ENCODE measurements around the gene HPSE2. TPM values are rescaled to one million over a fixed set of nuclear protein-coding genes. Genes with fewer than 3 reads are reported as not detected.
A peak's percentile ranks its signal among the peaks of the same experiment; 100 is the strongest.

HPSE2 gene
- total and polyA plus RNA-seq, 2 donors: 0.05 to 0.14 TPM

DNA sequence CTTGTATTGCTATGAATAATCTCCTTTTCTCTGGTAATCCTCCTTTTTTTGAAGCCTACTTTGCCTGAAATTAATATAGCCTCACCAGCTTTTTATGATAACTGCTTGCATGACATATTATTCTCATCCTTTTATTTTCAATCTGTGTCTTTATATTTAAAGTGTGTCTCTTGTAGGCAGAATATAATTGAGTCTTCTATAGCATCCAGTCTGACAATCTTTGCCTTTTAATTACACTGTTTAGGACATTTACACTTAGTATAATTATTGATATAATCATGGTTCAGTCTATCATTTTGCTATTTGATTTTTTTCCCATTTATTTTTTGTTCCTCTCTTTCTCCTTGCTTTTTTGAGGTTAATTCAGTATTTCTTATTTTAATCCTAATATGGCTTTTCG lies 548.0 kb downstream of the HPSE2 start:
- no peak overlapping the region for H3K27ac ChIP-seq (ENCODE audit: low read depth in 1 of 2, low read length in 1 of 2)
- H3K36me3 ChIP-seq (ENCODE audit: control insufficient read depth in 2 of 2, insufficient read depth in 2 of 2, low read length in 1 of 2): no peaks in the 10 kb centered on the region
- H3K9me3 ChIP-seq (ENCODE audit: control insufficient read depth in 2 of 2, insufficient read depth in 1 of 2, low read length in 1 of 2): no peaks in the 10 kb centered on the region
- no peaks in the 10 kb centered on the region for H3K4me1 ChIP-seq (ENCODE audit: control insufficient read depth in 2 of 2, insufficient read depth in 2 of 2, low read length in 2 of 2)
- H3K27me3 ChIP-seq (ENCODE audit: control insufficient read depth in 2 of 2, insufficient read depth in 1 of 2, low read length in 1 of 2): no peaks in the 10 kb centered on the region
- no peak for DNase-seq (ENCODE audit: low read depth in 6 of 9, low spot score in 9 of 9)
- H3K4me3 ChIP-seq (ENCODE audit: low read length in 2 of 2): no peak overlapping the region
- 48% methylated on average over 1 of the region's 1 CpG for WGBS

DNA sequence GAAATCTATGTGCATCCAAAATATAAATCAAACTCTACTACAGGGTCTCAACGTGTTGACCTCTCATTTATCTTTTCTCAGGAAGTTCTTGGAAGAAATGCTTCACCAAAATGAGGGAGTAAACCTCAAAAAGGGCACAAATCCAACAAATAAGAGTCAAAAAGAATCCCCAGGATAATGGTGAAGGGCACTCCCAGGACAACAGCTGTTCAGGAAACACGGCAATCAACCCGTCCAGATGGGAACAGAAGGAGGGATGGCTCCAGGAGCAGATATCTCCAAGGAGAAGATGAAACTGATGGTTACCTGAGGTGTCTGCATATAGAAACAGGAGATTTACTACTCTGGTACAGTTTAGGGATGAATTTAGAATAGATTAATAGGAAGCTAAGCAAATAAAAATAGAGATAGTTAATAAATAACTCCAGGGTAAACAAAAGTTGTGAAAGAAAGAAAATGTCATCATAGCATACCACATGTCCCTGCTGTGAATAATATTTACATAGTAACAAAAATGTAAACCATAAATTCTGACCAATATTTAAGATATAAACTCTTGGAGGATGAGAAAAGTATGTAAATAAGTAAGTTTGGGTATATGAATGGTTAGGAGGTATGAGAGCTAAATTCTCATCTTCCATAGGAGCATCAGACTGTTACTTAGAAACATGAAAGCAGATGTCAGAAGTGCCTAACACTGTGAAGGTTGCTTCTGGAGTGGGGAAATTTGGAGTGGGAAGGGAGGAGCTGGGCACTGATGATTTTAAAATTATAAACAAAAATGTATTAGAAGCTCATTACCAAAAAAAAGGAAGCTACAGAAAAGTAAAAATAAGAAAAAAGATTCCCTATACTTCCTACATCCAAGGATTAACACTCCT lies 551.4 kb downstream of the HPSE2 start:
- DNase-seq (ENCODE audit: low read depth in 6 of 9, low spot score in 9 of 9): no peak
- Histone ChIP-seq H3K9me3 (ENCODE audit: control insufficient read depth in 2 of 2, insufficient read depth in 1 of 2, low read length in 1 of 2) (no peaks in the 10 kb centered on the region), H3K4me3 (ENCODE audit: low read length in 2 of 2) (no peak overlapping the region), H3K36me3 (ENCODE audit: control insufficient read depth in 2 of 2, insufficient read depth in 2 of 2, low read length in 1 of 2) (no peaks in the 10 kb centered on the region), H3K4me1 (ENCODE audit: control insufficient read depth in 2 of 2, insufficient read depth in 2 of 2, low read length in 2 of 2) (no peaks in the 10 kb centered on the region), H3K27me3 (ENCODE audit: control insufficient read depth in 2 of 2, insufficient read depth in 1 of 2, low read length in 1 of 2) (no peaks in the 10 kb centered on the region), H3K27ac (ENCODE audit: low read depth in 1 of 2, low read length in 1 of 2) (no peak overlapping the region)
- WGBS: 49% methylated on average over 3 of the region's 3 CpGs

DNA sequence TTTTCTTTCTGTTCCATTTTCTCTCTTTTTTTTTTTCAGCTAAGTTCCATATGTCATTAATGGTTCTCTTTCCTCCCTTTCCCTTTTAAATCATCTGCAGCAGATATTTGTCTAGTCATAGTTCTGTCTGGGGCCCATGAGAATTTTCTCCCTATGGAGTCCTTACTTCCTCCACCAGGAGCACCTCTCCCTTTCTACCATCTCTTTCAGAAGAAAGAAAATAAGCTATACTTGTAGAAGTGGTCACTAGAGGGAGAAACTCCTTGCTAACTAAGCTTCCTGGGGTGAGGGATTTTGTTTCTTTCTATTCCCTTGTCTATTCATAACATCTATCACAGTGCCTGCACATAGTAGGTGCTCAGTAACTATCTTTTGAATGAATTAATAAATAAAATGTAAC lies 558.8 kb downstream of the HPSE2 start:
- Histone ChIP-seq H3K36me3 (ENCODE audit: control insufficient read depth in 2 of 2, insufficient read depth in 2 of 2, low read length in 1 of 2) (no peaks in the 10 kb centered on the region), H3K4me1 (ENCODE audit: control insufficient read depth in 2 of 2, insufficient read depth in 2 of 2, low read length in 2 of 2) (no peaks in the 10 kb centered on the region), H3K27me3 (ENCODE audit: control insufficient read depth in 2 of 2, insufficient read depth in 1 of 2, low read length in 1 of 2) (no peaks in the 10 kb centered on the region), H3K27ac (ENCODE audit: low read depth in 1 of 2, low read length in 1 of 2) (no peak overlapping the region), H3K9me3 (ENCODE audit: control insufficient read depth in 2 of 2, insufficient read depth in 1 of 2, low read length in 1 of 2) (no peaks in the 10 kb centered on the region), H3K4me3 (ENCODE audit: low read length in 2 of 2) (no peak overlapping the region)
- DNase-seq (ENCODE audit: low read depth in 6 of 9, low spot score in 9 of 9): no peak

DNA sequence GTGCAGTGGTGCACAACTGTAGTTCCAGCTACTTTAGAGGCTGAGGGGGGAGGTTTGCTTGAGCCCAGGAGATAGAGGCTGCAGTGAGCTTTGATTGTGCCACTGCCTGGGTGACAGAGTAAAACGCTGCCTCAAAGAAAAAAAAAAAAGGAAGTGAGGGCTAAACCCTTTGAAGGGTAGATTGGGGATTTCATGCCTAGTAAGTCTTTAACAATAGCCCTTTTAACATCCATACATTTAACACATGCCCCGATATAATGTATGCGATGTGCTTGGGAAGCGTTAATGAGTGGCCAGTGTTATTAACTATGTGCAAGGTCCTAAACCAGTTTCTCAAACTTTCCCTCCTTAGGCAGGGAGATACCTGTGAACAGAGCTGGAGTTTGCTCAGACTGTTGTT lies 559.8 kb downstream of the HPSE2 start:
- WGBS: 74% methylated on average over 4 of the region's 4 CpGs
- DNase-seq (ENCODE audit: low read depth in 6 of 9, low spot score in 9 of 9): no peak
- no peaks in the 10 kb centered on the region for H3K9me3 ChIP-seq (ENCODE audit: control insufficient read depth in 2 of 2, insufficient read depth in 1 of 2, low read length in 1 of 2)
- H3K4me1 ChIP-seq (ENCODE audit: control insufficient read depth in 2 of 2, insufficient read depth in 2 of 2, low read length in 2 of 2): no peaks in the 10 kb centered on the region
- no peaks in the 10 kb centered on the region for H3K36me3 ChIP-seq (ENCODE audit: control insufficient read depth in 2 of 2, insufficient read depth in 2 of 2, low read length in 1 of 2)
- H3K4me3 ChIP-seq (ENCODE audit: low read length in 2 of 2): no peak overlapping the region
- H3K27me3 ChIP-seq (ENCODE audit: control insufficient read depth in 2 of 2, insufficient read depth in 1 of 2, low read length in 1 of 2): no peaks in the 10 kb centered on the region
- no peak overlapping the region for H3K27ac ChIP-seq (ENCODE audit: low read depth in 1 of 2, low read length in 1 of 2)

DNA sequence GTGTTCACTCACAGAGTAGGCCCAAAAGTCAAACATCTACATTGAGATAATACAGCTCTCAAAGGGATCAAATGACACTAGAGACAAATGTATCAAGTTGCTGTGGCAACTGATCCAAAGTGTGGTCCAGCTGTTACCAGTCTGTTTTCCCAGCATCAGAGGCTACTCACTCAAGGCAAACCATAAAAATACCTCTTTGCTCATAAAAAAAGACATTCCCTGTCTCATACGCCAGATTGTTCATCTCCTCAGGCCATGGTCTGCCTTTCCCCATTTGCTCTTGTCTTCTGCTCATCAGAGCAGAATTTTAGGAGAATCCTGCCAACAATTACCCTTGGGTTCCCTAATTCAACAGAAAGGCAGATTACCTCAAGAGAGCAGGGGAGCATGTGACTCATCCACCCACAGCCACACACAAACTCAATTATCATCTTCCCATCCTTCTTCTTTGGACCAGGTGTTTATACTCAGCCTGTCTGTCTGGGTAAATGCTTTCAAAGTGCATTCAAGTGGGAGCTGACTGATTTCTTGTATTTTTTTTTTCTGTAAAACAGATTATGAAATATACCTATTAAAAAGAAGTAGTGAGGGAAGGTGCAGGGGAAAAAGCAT lies 562.4 kb downstream of the HPSE2 start:
- Histone ChIP-seq H3K4me1 (ENCODE audit: control insufficient read depth in 2 of 2, insufficient read depth in 2 of 2, low read length in 2 of 2) (no peaks in the 10 kb centered on the region), H3K27ac (ENCODE audit: low read depth in 1 of 2, low read length in 1 of 2) (no peak overlapping the region), H3K27me3 (ENCODE audit: control insufficient read depth in 2 of 2, insufficient read depth in 1 of 2, low read length in 1 of 2) (no peaks in the 10 kb centered on the region), H3K4me3 (ENCODE audit: low read length in 2 of 2) (no peak overlapping the region), H3K36me3 (ENCODE audit: control insufficient read depth in 2 of 2, insufficient read depth in 2 of 2, low read length in 1 of 2) (no peaks in the 10 kb centered on the region), H3K9me3 (ENCODE audit: control insufficient read depth in 2 of 2, insufficient read depth in 1 of 2, low read length in 1 of 2) (no peaks in the 10 kb centered on the region)
- WGBS: 95% methylated on average over 1 of the region's 1 CpG
- DNase-seq (ENCODE audit: low read depth in 6 of 9, low spot score in 9 of 9): no peak

DNA sequence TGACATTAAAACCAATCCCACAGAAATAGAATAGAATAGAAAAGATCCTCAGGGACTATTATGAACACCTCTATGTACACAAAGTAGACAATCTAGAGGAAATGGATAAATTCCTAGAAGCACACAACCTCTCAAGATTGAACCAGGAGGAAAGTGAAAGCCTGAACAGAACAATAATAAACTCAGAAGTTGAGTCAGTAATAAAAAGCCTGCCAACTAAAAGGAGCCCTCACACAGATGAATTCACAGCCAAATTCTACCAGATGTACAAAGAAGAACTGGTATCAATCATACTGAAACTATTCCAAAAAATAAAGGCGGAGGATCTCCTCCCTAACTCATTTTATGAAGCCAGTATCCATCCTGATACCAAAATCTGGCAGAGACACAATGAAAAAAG lies 568.6 kb downstream of the HPSE2 start:
- no peak for DNase-seq (ENCODE audit: low read depth in 6 of 9, low spot score in 9 of 9)
- Histone ChIP-seq H3K36me3 (ENCODE audit: control insufficient read depth in 2 of 2, insufficient read depth in 2 of 2, low read length in 1 of 2) (no peaks in the 10 kb centered on the region), H3K27ac (ENCODE audit: low read depth in 1 of 2, low read length in 1 of 2) (no peak overlapping the region), H3K27me3 (ENCODE audit: control insufficient read depth in 2 of 2, insufficient read depth in 1 of 2, low read length in 1 of 2) (no peaks in the 10 kb centered on the region), H3K9me3 (ENCODE audit: control insufficient read depth in 2 of 2, insufficient read depth in 1 of 2, low read length in 1 of 2) (no peaks in the 10 kb centered on the region), H3K4me3 (ENCODE audit: low read length in 2 of 2) (no peak overlapping the region), H3K4me1 (ENCODE audit: control insufficient read depth in 2 of 2, insufficient read depth in 2 of 2, low read length in 2 of 2) (no peaks in the 10 kb centered on the region)
- WGBS: 89% methylated on average over 1 of the region's 1 CpG

DNA sequence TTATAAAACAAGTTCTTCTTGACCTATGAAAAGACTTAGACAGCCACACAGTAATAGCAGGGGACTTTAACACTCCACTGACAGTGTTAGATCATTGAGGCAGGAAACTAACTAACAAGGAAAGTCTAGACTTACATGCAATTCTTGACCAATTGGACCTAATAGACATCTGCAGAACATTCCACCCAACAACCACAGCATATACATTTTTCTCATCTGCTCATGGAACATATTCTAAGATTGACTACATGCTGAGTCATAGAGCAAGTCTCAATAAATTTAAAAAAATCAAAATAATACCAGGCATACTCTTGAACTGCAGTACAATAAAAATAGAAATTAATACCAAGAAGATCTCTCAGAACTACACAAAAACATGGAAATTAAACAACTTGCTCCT lies 569.4 kb downstream of the HPSE2 start:
- no peak for DNase-seq (ENCODE audit: low read depth in 6 of 9, low spot score in 9 of 9)
- H3K36me3 ChIP-seq (ENCODE audit: control insufficient read depth in 2 of 2, insufficient read depth in 2 of 2, low read length in 1 of 2): no peaks in the 10 kb centered on the region
- no peaks in the 10 kb centered on the region for H3K4me1 ChIP-seq (ENCODE audit: control insufficient read depth in 2 of 2, insufficient read depth in 2 of 2, low read length in 2 of 2)
- no peaks in the 10 kb centered on the region for H3K9me3 ChIP-seq (ENCODE audit: control insufficient read depth in 2 of 2, insufficient read depth in 1 of 2, low read length in 1 of 2)
- no peaks in the 10 kb centered on the region for H3K27me3 ChIP-seq (ENCODE audit: control insufficient read depth in 2 of 2, insufficient read depth in 1 of 2, low read length in 1 of 2)
- no peak overlapping the region for H3K4me3 ChIP-seq (ENCODE audit: low read length in 2 of 2)
- no peak overlapping the region for H3K27ac ChIP-seq (ENCODE audit: low read depth in 1 of 2, low read length in 1 of 2)

DNA sequence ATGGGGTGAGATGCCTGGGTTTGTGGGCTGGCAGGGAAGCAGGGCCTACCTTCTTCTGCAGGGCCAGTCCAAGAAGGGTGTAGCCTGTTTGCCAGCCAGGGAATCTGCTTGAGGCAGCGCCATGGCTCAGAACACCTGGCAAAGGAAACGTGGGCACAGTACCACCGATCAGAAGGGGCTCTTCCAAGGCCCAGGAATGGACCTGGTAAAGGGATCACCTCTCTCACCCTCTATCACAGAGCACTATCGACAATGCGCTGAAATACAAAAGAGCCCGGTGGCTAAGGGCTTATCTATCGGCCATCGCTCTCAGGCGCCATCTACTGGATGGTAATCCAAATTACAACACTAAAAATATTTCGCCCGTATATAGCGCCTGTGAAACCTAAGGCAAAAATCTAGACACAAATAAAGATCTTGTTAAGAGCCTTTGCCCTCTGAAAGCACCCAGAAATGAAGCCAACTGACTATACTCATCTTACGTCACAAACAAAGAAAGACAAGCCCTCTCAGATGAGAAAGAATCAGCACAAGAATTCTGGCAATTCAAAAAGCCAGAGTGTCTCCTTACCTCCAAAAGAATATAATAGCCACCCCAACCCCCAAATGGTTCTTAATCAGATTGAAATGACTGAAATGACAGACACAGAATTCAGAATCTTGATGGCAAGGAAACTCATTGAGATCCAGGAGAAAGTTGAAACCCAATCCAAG lies 571.2 kb downstream of the HPSE2 start:
- Histone ChIP-seq H3K9me3 (ENCODE audit: control insufficient read depth in 2 of 2, insufficient read depth in 1 of 2, low read length in 1 of 2) (no peaks in the 10 kb centered on the region), H3K27ac (ENCODE audit: low read depth in 1 of 2, low read length in 1 of 2) (no peak overlapping the region), H3K4me3 (ENCODE audit: low read length in 2 of 2) (no peak overlapping the region), H3K4me1 (ENCODE audit: control insufficient read depth in 2 of 2, insufficient read depth in 2 of 2, low read length in 2 of 2) (no peaks in the 10 kb centered on the region), H3K27me3 (ENCODE audit: control insufficient read depth in 2 of 2, insufficient read depth in 1 of 2, low read length in 1 of 2) (no peaks in the 10 kb centered on the region), H3K36me3 (ENCODE audit: control insufficient read depth in 2 of 2, insufficient read depth in 2 of 2, low read length in 1 of 2) (no peaks in the 10 kb centered on the region)
- WGBS: 49% methylated on average over 13 of the region's 13 CpGs
- peak in 6 of 9 donors; percentile 2 to 31 (median 14) for DNase-seq (ENCODE audit: low read depth in 6 of 9, low spot score in 9 of 9)

DNA sequence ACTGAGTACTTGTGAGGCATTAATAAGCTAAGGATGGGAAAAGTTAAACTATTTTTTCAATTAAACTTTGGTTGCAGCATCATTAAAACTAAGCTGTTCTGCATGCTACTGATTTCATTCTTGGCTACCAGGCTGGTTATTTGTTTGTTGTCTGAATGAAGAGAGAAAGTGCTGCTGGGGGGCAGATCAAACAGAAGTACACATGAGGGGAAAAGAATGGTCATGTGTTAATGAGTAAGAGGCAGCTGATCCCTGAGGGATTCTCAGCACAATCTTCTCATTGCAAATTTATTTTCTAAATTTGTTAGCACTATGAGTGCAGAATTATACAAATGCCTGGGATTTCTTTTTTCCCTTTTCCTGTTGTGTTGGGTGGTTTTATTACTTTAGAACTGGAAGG lies 575.7 kb downstream of the HPSE2 start:
- DNase-seq (ENCODE audit: low read depth in 6 of 9, low spot score in 9 of 9): no peak
- no peaks in the 10 kb centered on the region for H3K36me3 ChIP-seq (ENCODE audit: control insufficient read depth in 2 of 2, insufficient read depth in 2 of 2, low read length in 1 of 2)
- H3K27ac ChIP-seq (ENCODE audit: low read depth in 1 of 2, low read length in 1 of 2): no peak overlapping the region

More for the DNA sequence above, 575.7 kb downstream of the HPSE2 start:
- Histone ChIP-seq H3K4me3 (ENCODE audit: low read length in 2 of 2) (no peak overlapping the region), H3K27me3 (ENCODE audit: control insufficient read depth in 2 of 2, insufficient read depth in 1 of 2, low read length in 1 of 2) (no peaks in the 10 kb centered on the region), H3K4me1 (ENCODE audit: control insufficient read depth in 2 of 2, insufficient read depth in 2 of 2, low read length in 2 of 2) (no peaks in the 10 kb centered on the region), H3K9me3 (ENCODE audit: control insufficient read depth in 2 of 2, insufficient read depth in 1 of 2, low read length in 1 of 2) (no peaks in the 10 kb centered on the region)
